Mucosa of descending colon (tissue), 3 donors: ENCODE measurements around the gene SH3PXD2A. TPM values are rescaled to one million over a fixed set of nuclear protein-coding genes. Genes with fewer than 3 reads are reported as not detected.

Experiments
- ATAC-seq: fragments of 200-7000 bp; cut with Tn5 transposase; one replicate; pipeline ENCODE4 v1.9.1; 2020; ENCODE audit warnings: mild to moderate bottlenecking, moderate library complexity
- DNase-seq, 3 donors: peaks; one replicate each; pipeline ENCODE4 v3.0.0-alpha.2; 2020
- H3K36me3 ChIP-seq: fragments of 200-600 bp; one replicate; pipeline ENCODE4 v1.8.0; 2021; ENCODE audit warnings: low read depth, mild to moderate bottlenecking
- H3K4me1 ChIP-seq: fragments of 200-600 bp; one replicate; pipeline ENCODE4 v1.8.0; 2021; ENCODE audit warnings: low read depth, mild to moderate bottlenecking
- H3K4me3 ChIP-seq: fragments of 200-600 bp; one replicate; pipeline ENCODE4 v1.8.0; 2021; ENCODE audit warnings: mild to moderate bottlenecking
- H3K9me3 ChIP-seq: fragments of 200-600 bp; one replicate; pipeline ENCODE4 v1.8.0; 2021; ENCODE audit warnings: mild to moderate bottlenecking
- intact Hi-C, 2 donors: fragments of 100-400 bp; cut with DNase I in 1 of 2; cut with micrococcal nuclease in 1 of 2; formaldehyde crosslinking; loops; one replicate each; pipeline versions ENCODE4 v1.11.0 to v1.11.1; 2022; cut with DNase I, micrococcal nuclease
- total RNA-seq, 3 donors: library from RNA; stranded (reverse); fragmentation: NEBNext Ultra II Directional in 2 of 3; extraction: Animal tissue kit (Norgen Biotek cat#: 25700) in 2 of 3; gene quantifications; one replicate each; pipeline versions ENCODE4 v1.2.1 to v1.2.4, GENCODE V29; 2021 to 2023
- TF ChIP-seq, protein P1 (sequence below): fragments of 200-600 bp; IDR thresholded peaks from one replicate; pipeline ENCODE4 v1.8.0; 2022; ENCODE audit warnings: antibody characterized with exemption, mild to moderate bottlenecking
- donor health status: DM: no; HTN: no; CAD: no; lungs with moderate emphysema.
- donor health status: DM: no; HTN: no; CAD: no.
- donor health status: DM: no; HTN: yes; CAD: no.

Gene SH3PXD2A
- total RNA-seq, 3 donors from 2014 or later = 46.1 to 91.4 (median 60.6) TPM

DNA sequence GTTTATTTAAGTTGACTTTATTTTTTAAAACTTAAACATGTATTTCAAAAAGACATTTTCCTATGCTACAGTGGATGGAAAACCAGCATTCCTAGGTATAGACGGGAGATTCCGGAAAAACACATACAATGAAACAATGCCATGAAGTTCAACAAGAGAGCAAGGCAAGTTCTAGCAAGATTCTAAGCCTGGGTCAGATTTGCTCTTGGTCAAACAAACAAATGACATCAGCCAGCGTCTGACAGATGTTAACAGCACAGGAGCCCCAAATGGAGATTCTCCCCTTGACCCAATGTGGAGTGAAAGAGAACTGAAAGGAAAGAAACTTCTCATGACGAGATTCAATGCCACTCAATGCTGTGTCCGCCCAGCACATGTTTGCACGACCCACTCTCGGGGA lies 212.0 kb downstream of the SH3PXD2A start:
- TF ChIP-seq, protein P1, sequence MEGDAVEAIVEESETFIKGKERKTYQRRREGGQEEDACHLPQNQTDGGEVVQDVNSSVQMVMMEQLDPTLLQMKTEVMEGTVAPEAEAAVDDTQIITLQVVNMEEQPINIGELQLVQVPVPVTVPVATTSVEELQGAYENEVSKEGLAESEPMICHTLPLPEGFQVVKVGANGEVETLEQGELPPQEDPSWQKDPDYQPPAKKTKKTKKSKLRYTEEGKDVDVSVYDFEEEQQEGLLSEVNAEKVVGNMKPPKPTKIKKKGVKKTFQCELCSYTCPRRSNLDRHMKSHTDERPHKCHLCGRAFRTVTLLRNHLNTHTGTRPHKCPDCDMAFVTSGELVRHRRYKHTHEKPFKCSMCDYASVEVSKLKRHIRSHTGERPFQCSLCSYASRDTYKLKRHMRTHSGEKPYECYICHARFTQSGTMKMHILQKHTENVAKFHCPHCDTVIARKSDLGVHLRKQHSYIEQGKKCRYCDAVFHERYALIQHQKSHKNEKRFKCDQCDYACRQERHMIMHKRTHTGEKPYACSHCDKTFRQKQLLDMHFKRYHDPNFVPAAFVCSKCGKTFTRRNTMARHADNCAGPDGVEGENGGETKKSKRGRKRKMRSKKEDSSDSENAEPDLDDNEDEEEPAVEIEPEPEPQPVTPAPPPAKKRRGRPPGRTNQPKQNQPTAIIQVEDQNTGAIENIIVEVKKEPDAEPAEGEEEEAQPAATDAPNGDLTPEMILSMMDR = no peak
- no peaks in the 10 kb centered on the region for H3K4me1 ChIP-seq
- no peak for ATAC-seq
- DNase-seq = no peak
- intact Hi-C loops = no loop called here
- no peaks in the 10 kb centered on the region for H3K9me3 ChIP-seq
- no peak overlapping the region for H3K4me3 ChIP-seq
- H3K36me3 ChIP-seq = no peaks in the 10 kb centered on the region

DNA sequence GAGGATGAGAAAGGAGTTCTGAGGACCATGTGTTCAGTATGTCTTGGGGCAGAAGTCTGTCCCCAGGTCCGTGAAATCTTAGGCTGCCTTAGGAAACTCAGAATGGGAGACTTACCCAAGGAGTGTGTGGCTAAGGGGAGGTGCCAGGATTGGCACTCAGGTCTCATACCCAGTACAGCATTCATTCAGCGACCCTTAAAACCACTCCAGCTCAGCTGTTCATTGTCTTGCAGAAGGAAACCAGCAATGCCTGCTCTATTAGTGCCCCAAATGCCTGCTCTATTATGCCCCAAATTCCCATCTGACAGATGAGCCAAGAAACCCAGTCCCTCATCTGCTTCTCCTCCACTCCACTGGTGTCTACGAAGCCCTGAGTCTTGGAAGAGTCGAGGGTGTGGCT lies 214.1 kb downstream of the SH3PXD2A start:
- DNase-seq (no peak), ATAC-seq (no peak)
- H3K9me3 ChIP-seq = no peaks in the 10 kb centered on the region
- H3K4me1 ChIP-seq = peaks cover 2% of the 10 kb centered on the region
- H3K4me3 ChIP-seq = no peak overlapping the region
- intact Hi-C loops = no loop called here
- H3K36me3 ChIP-seq = no peaks in the 10 kb centered on the region
- TF ChIP-seq, protein P1 = no peak

DNA sequence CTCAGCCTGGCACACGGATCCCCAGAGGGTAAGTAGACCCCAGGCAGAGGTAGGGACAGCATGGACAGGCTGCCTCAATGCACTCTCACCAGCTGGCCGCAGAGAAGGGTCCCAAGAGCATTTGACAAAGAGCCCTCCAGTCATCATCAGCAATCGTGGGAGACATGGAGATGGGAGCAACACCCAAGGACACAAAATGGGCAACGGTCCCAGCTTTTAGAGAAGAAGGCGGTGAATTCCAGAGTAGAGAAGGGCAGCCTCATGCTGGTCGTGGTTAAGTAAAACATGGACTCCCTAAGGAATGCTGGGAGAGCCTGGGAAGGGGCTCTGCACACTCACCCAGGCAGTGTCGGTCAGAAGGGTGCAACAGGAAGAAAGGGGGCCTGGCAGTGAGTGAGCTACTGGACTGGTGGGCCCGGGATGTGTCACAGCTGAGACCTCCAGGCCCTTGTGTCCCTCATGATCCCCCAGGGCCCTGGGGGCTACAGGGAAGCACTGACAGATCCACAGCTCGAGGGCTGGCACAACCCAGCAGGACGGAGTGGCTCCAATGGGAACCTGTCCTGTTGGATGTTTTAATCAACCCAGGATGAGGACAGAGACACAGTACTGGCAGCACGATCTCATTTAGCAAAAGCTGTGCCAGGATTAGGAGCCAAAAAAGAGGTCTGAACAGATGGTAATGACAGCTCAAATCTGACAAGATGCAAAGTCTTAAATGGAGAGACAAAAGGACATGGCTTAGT lies 214.8 kb downstream of the SH3PXD2A start:
- TF ChIP-seq, protein P1 = no peak
- H3K4me1 ChIP-seq = peaks cover 2% of the 10 kb centered on the region
- DNase-seq (no peak), ATAC-seq (no peak)
- no peaks in the 10 kb centered on the region for H3K9me3 ChIP-seq
- H3K36me3 ChIP-seq = no peaks in the 10 kb centered on the region
- intact Hi-C loops = no loop called here
- no peak overlapping the region for H3K4me3 ChIP-seq

DNA sequence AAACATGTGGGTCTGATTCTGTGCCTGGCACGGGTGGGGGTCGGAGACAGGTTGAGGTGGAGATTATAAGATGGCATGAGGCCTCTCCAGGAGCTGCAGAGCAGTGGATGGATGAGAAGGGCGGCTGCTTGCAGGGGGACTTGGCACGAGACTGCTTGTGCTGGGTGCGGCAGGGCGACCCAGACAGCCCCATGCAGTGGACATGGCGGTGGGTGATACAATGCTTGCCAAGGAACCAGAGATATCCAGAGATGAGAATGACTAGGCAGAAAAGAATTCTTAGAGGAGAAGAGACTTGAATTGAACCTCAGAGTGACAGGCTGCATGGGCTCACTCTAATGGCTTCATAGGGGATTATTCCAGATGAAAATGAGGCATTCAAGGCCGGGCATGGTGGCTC lies 216.4 kb downstream of the SH3PXD2A start:
- intact Hi-C loops = no loop called here
- Histone ChIP-seq H3K4me1 (peaks cover 2% of the 10 kb centered on the region), H3K9me3 (no peaks in the 10 kb centered on the region), H3K36me3 (no peaks in the 10 kb centered on the region), H3K4me3 (no peak overlapping the region)
- TF ChIP-seq, protein P1 = no peak
- no peak for ATAC-seq
- no peak for DNase-seq

DNA sequence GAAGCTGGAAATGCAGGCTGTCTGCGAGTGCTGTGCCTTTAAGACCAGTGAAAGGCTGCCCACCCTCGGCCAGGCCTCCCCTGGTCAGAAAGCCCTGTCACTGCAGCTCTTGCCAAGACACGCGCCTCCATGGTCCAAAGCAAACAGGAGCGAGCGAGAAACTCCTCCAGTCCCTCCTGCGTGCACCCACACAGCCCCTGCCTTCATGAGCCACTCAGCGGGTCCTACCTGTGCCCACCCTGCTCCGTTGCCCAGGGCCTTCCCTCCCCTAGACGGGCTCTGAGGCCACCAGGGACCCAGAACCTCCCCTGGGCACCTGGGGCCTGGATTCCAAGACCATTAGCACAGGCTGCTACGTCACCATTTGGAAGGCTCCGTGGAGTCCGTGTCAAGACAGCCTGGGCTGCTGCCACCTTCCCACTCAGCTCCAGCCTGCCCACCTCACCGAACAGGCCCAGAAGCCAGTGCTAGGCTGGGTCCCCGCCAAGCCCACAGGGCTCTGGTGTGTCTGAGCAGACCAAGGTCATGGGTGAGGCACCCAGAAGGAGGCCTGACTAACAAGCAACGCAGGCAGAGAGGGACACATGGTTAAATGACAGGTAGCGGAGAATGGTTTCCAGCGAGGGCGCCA lies 217.3 kb downstream of the SH3PXD2A start:
- Histone ChIP-seq H3K4me3 (no peak overlapping the region), H3K36me3 (no peaks in the 10 kb centered on the region), H3K4me1 (peaks cover 2% of the 10 kb centered on the region), H3K9me3 (no peaks in the 10 kb centered on the region)
- intact Hi-C loops = no loop called here
- peak; percentile 33 for ATAC-seq
- TF ChIP-seq, protein P1 = no peak
- peak in 1 of 3 donors; percentile 48 for DNase-seq
